ENCODE results near the gene TSPO. TPM values are rescaled to one million over a fixed set of nuclear protein-coding genes. Genes with fewer than 3 reads are reported as not detected.

TSPO gene
- polyA plus RNA-seq, 3 donors: 491 to 2,663 (median 2,230) TPM

DNA sequence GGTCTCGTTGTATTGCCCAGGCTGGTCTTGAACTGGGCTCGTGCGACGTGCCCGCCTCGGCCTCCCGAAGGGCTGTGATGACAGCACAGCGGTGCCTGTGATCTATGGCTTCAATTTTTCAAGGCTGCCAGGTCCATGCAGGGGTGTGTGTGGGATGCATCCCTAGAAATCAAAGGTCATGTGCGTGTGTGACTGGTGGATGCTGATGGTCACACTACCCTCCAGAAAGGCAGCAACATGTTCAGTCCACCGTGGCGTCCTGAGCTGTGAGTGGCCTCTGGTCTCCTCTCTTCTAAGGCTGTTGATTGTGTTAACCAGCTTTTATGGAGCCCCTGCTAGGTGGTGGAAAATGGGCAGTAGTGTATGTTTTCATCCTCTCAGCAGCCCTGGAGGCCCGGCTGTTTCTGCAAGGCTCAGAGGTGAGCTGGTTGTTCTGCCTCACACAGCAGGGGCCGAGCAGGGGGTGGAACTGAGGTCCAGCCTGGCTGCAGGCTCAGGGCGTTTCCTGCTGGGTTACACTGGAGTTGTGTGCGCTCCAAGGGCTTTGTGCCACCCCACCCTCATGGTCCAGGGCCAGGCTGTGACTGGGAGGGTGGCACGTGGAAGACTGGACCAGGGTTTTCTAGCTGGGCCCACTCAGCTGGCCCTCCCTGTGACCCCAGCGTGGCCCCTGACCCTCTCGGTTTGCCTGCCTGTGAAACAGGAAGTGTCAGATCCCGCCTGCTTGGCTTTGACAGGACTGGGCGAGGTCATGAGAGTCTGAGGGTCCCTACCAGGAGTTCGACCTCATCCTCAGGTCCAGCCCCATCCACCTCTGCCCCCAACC lies 33.1 kb upstream of the TSPO start:
- H3K4me1 ChIP-seq (ENCODE audit: control insufficient read depth in 1 of 2, insufficient read depth in 2 of 2, low read length in 2 of 2): peaks cover 48 to 61% of the 10 kb centered on the region in 2 donors
- no peak overlapping the region for H3K27ac ChIP-seq (ENCODE audit: low read depth in 1 of 2, low read length in 2 of 2)
- Mint-ChIP-seq H3K27ac (peak overlapping the region in 3 of 7 donors; percentile 18 to 50 (median 42)), H3K27me3 (ENCODE audit: low read depth in 3 of 3) (peaks cover 8 to 12% (median 9%) of the 10 kb centered on the region in 3 donors), H3K9me3 (peaks cover 0 to 2% (median 0%) of the 10 kb centered on the region in 7 donors), H3K4me1 (peaks cover 58% of the 10 kb centered on the region), H3K36me3 (peaks cover 0 to 2% of the 10 kb centered on the region in 2 donors), H3K4me3 (peak overlapping the region in 1 of 2 donors; percentile 53)
- no peaks in the 10 kb centered on the region for H3K36me3 ChIP-seq (replicated peaks in 1 of 2; ENCODE audit: control insufficient read depth in 1 of 2, insufficient read depth in 2 of 2, low read length in 2 of 2)
- H3K4me2 ChIP-seq (replicated peaks; ENCODE audit: extremely low read depth, low read length, poor library complexity, severe bottlenecking): peak overlapping the region; percentile 4
- DNase-seq: peak in 1 of 3 donors; percentile 35
- peak overlapping the region; percentile 59 for H2AFZ ChIP-seq (ENCODE audit: insufficient read depth, low read depth, low read length, poor library complexity, severe bottlenecking)
- WGBS (ENCODE audit: insufficient coverage): 60% methylated on average over 20 of the region's 21 CpGs
- TF ChIP-seq, protein P1, sequence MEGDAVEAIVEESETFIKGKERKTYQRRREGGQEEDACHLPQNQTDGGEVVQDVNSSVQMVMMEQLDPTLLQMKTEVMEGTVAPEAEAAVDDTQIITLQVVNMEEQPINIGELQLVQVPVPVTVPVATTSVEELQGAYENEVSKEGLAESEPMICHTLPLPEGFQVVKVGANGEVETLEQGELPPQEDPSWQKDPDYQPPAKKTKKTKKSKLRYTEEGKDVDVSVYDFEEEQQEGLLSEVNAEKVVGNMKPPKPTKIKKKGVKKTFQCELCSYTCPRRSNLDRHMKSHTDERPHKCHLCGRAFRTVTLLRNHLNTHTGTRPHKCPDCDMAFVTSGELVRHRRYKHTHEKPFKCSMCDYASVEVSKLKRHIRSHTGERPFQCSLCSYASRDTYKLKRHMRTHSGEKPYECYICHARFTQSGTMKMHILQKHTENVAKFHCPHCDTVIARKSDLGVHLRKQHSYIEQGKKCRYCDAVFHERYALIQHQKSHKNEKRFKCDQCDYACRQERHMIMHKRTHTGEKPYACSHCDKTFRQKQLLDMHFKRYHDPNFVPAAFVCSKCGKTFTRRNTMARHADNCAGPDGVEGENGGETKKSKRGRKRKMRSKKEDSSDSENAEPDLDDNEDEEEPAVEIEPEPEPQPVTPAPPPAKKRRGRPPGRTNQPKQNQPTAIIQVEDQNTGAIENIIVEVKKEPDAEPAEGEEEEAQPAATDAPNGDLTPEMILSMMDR (IDR thresholded peaks at IDR 0.05): no peak
- H3K9ac ChIP-seq (ENCODE audit: insufficient read depth, low read length, poor library complexity, severe bottlenecking): no peak overlapping the region
- H3K79me2 ChIP-seq (ENCODE audit: insufficient read depth, low read length): no peaks in the 10 kb centered on the region
- no peaks in the 10 kb centered on the region for H4K20me1 ChIP-seq (ENCODE audit: insufficient read depth, low read length)
- intact Hi-C loops (cut with micrococcal nuclease): loop anchor here in 1 of 2 donors (2.0 kb wide), 1 partner anchor 23 kb away; no protein-coding TSS in a partner anchor
- no peaks in the 10 kb centered on the region for H3K9me3 ChIP-seq (replicated peaks in 1 of 2; ENCODE audit: control insufficient read depth in 1 of 2, insufficient read depth in 1 of 2, low read length in 2 of 2)
- H3K4me3 ChIP-seq (replicated peaks in 1 of 3; ENCODE audit: low read depth in 2 of 3, low read length in 3 of 3): peak overlapping the region in 1 of 3 experiments; percentile 4
- H3K27me3 ChIP-seq (ENCODE audit: control insufficient read depth in 2 of 2, insufficient read depth in 2 of 2, low read length in 2 of 2): peaks cover 0 to 5% of the 10 kb centered on the region in 2 donors

DNA sequence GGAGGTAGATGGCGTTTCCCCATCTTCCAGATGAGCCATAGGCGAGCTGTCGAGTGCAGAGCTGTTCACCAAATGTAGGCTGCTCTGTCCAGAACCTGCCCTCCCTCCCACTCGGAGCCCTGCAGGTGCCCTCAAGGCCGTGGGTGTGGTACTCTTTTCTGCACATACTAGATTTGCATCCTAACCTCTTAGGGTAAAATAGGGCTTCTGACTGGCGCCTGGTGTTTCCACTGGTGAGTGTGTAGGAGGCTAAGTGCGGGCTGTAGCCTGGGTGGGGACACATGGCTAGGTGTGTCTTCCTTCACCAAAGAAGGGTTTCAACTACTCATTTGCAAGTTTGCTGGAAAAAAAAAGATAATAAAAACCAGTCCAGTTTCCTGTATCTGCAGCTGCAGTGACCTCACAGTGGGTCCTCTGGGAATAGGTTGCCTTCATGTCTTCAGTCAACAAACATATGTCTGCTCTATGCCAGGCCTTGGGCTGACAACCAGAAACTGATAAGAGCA lies 32.4 kb upstream of the TSPO start:
- H3K4me3 ChIP-seq (replicated peaks in 1 of 3; ENCODE audit: low read depth in 2 of 3, low read length in 3 of 3): no peak overlapping the region
- H3K36me3 Mint-ChIP-seq: peaks cover 0 to 2% of the 10 kb centered on the region in 2 donors
- H3K36me3 ChIP-seq (replicated peaks in 1 of 2; ENCODE audit: control insufficient read depth in 1 of 2, insufficient read depth in 2 of 2, low read length in 2 of 2): no peaks in the 10 kb centered on the region
- WGBS (ENCODE audit: insufficient coverage): 76% methylated on average over 3 of the region's 7 CpGs
- H3K79me2 ChIP-seq (ENCODE audit: insufficient read depth, low read length): no peaks in the 10 kb centered on the region
- H3K27me3 ChIP-seq (ENCODE audit: control insufficient read depth in 2 of 2, insufficient read depth in 2 of 2, low read length in 2 of 2): no peaks in the 10 kb centered on the region
- no peak for DNase-seq
- no peak overlapping the region for H3K27ac ChIP-seq (ENCODE audit: low read depth in 1 of 2, low read length in 2 of 2)
- H3K9me3 ChIP-seq (replicated peaks in 1 of 2; ENCODE audit: control insufficient read depth in 1 of 2, insufficient read depth in 1 of 2, low read length in 2 of 2): no peaks in the 10 kb centered on the region
- peaks cover 41 to 54% of the 10 kb centered on the region in 2 donors for H3K4me1 ChIP-seq (ENCODE audit: control insufficient read depth in 1 of 2, insufficient read depth in 2 of 2, low read length in 2 of 2)
- TF ChIP-seq, protein P1 (IDR thresholded peaks at IDR 0.05): no peak
- H3K27ac Mint-ChIP-seq: peak overlapping the region in 3 of 7 donors; percentile 13 to 50 (median 42)
- no peak overlapping the region for H3K4me3 Mint-ChIP-seq
- H3K27me3 Mint-ChIP-seq (ENCODE audit: low read depth in 3 of 3): peaks cover 2 to 6% (median 3%) of the 10 kb centered on the region in 3 donors
- peak overlapping the region; percentile 4 for H3K4me2 ChIP-seq (replicated peaks; ENCODE audit: extremely low read depth, low read length, poor library complexity, severe bottlenecking)
- H3K9me3 Mint-ChIP-seq: peaks cover 0 to 2% (median 0%) of the 10 kb centered on the region in 7 donors
- intact Hi-C loops (cut with micrococcal nuclease): loop anchor here in 1 of 2 donors (2.0 kb wide), 1 partner anchor 22 kb away; no protein-coding TSS in a partner anchor
- no peak overlapping the region for H3K9ac ChIP-seq (ENCODE audit: insufficient read depth, low read length, poor library complexity, severe bottlenecking)
- H4K20me1 ChIP-seq (ENCODE audit: insufficient read depth, low read length): no peaks in the 10 kb centered on the region
- H3K4me1 Mint-ChIP-seq: peaks cover 50% of the 10 kb centered on the region
- H2AFZ ChIP-seq (ENCODE audit: insufficient read depth, low read depth, low read length, poor library complexity, severe bottlenecking): peak overlapping the region; percentile 59
